IPS DF 4.7 (cell line): Measurements from ENCODE around the gene NOL4L.
"Not testable (repeated sequence)": the region's sequence is repeated elsewhere in the genome, so short reads cannot be mapped to it uniquely, and the experiment has no call there.

Source experiments
- DNase-seq: peaks from one replicate; pipeline ENCODE4 v3.0.0-alpha.2; 2013; ENCODE audit warnings: low spot score; ENCODE audit errors: extremely low read depth

The NOL4L gene

GRCh38 chr20:32510120-32510600 lies 75.0 kb downstream of the NOL4L start:
- no peak for DNase-seq

DNA sequence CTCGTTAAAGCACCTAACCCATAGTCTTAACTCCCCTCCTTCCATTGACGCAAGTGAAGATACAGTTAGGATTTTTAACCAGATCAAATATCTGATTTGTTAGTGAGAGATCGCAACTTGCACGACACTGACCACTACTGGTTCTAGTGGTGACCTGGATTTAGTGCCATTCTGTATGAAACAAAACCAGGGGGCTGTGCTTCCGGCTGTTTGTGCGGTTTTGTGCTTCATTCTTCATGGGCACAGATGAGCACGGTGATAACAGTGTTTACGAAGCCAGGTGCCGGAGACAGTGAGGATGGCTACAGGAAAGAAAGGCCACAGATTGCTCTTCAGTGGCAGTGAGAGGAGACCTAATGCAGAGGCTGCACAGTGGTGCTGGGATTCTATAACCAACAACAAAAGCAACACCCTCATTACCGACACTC lies 75.5 kb downstream of the NOL4L start:
- no peak for DNase-seq

- no peak for DNase-seq
Observed at GRCh38 chr20:32508775-32509119, 76.4 kb downstream of the NOL4L start.

DNA sequence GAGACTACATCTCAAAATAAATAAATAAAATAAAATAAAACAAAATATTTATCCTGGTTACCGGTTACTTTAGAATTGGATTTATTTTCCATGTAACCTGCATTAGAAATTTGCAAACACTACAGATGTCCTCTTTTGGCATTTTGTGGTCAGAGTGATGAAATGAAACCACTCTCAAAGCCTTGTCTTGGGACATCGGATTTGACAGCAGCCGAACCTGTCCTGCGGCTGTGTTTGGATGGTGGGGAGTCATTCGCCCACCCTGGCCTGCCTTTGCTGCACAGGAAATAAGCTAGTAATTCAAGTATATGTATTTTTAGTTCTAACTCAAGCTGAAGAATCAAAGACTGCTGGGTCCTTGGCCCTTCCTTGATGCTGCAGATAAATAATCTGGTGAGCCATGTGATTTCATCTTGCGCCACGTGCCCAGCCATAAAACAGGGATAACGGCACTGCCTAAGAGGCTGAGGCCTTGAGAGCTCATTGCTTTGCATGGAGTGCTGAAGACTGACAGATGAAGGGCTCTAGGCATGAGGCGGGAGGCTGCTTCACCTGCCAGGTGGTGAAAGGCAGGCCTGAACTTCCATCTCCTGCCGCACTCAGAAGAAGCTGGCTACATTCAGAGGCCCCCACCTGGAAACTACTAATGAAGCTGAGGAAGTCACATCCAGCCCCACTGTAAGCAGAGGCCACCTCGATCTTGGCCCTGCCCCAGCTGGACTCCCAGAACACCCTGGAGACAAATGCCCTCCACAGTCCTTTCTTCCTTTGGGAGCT lies 76.9 kb downstream of the NOL4L start:
- no peak for DNase-seq

GRCh38 chr20:32506721-32507120 lies 78.4 kb downstream of the NOL4L start:
- no peak for DNase-seq

DNA sequence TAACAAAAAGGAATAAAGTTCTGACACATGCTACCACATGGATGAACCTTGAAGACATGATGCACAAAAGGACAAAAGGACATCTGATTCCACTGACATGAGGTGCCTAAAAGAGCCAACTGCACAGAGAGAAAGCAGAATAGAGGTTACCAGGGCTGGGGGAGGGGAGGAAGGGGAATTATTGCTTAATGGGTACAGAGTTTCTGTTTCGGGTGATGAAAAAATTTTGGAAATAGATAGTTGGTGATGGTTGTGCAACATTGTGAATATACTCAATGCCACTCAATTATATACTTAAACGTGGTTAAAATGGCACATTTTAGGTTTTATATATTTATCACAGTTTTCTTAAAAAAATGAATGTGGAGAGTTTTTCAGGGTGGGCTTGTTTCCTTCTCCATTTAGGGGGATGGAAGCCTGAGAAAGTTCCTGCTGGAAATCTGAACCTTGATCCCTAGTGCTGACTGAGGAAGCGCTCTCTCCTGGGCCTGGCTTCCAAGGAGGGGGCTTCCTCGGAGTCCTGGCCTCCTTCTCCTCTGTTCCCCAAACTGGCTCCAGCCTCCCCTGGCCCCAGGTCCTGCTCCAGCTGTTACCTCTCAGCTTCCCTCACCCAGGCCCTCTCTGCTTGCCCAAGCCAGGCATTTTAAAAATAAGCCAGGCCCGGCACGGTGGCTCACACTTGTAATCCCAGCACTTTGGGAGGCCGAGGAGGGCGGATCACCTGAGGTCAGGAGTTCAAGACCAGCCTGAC lies 79.2 kb downstream of the NOL4L start:
- no peak for DNase-seq

- no peak for DNase-seq
Observed at GRCh38 chr20:32501709-32502108, 83.4 kb downstream of the NOL4L start.

DNA sequence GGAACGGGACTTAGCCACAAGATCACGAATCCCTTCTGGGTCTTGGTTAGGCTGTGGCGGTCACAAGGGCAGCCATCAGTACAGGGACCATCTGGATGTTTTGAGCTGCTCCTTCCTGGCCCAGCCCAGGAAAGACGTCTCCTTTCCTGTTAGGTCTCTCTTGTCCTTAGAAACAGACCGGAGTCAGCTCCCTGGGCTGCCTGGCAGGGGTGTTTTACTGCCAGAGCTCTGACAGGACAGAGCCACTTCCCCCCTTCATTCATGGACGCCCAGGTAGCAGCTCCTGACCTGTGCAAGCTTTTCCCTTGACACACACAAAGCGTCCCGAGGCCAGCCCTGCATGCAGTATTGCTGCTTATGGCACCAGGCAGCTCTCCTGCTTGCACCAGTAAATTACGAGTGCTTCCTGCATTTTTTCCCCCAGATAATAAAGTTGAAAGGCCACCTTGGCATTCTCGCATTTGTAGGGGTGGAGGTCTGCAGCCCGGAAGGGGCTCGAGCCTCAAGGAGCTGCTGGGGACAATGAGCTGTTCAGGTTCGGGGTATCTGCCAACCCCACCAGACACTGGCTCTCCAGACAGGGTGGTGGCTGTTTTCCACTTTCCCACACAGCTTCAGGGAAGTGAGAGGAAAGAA lies 87.4 kb downstream of the NOL4L start:
- DNase-seq, result no peak

- DNase-seq, result no peak
Observed at GRCh38 chr20:32496811-32497533, 88.2 kb downstream of the NOL4L start.

GRCh38 chr20:32495949-32496348 lies 89.2 kb downstream of the NOL4L start:
- no peak for DNase-seq

DNA sequence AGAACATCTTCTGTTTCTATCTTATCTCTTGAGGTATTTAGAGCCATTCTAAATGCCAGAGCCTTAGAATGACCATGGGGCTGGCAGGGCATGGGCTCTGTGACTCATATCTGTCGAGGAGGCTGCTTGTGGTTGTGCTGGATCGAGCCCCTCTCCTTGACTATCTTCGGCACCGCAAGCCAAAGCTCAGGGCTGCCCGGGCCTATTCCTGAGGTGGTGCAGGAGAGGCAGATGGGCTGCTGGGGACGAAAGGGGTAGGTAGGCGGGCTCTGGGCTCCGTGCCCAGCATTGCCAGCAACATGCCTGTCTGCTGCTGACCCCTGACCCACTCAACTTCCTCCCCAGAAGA lies 89.9 kb downstream of the NOL4L start:
- DNase-seq, result no peak

DNA sequence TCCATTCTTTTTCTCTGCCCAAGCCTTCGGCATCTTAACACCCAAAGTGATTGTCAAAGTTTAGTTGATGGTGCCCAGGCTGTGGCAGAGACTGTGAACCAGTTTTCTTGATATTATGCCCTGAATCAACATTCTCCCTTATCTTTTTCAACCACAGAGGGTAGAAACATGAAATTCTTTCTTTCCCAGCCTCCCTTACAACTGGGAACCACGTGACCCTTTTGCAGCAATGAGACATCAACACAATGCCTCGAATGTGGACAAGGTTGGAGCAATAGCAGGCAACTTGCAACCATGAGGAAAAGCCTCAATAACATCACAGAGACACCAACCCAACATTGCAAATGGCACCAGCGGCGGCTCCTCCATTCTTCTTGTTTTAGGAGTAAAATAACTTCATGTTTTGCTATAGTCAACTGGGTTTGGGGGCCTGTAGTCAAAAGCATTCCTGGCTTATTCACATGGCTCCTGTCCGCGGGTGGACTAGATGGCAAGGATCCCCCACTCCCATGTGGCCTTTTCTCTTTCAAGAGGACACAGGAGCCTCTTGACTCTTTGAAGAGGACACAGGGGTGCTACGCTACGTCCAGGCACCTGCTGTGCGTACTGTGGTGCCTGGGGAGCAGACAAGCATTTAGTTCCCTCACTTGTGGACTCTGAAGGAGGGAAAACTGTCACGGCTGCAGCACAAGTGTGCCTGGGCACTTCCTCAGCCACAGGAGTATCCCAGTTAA lies 90.5 kb downstream of the NOL4L start:
- no peak for DNase-seq

GRCh38 chr20:32493356-32493755 lies 91.8 kb downstream of the NOL4L start:
- DNase-seq, result no peak

DNA sequence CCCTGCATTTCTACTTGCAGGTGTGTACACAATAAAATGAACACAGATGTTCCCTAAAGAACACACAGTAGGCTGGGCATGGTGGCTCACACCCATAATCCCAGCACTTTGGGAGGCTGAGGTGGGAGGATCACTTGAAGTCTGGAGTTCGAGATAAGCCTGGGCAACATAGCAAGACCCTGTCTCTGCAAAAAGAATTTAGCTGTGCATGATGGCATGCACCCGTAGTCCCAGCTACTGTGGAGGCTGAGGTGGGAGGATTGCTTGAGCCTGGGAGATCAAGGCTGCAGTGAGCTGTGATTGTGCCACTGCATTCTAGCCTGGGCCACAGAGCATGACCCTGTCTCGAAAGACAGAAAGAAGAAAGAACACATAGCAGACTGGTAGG lies 93.4 kb downstream of the NOL4L start:
- not testable (repeated sequence) for DNase-seq

- no peak for DNase-seq
Observed at GRCh38 chr20:32490942-32491763, 94.0 kb downstream of the NOL4L start.

DNA sequence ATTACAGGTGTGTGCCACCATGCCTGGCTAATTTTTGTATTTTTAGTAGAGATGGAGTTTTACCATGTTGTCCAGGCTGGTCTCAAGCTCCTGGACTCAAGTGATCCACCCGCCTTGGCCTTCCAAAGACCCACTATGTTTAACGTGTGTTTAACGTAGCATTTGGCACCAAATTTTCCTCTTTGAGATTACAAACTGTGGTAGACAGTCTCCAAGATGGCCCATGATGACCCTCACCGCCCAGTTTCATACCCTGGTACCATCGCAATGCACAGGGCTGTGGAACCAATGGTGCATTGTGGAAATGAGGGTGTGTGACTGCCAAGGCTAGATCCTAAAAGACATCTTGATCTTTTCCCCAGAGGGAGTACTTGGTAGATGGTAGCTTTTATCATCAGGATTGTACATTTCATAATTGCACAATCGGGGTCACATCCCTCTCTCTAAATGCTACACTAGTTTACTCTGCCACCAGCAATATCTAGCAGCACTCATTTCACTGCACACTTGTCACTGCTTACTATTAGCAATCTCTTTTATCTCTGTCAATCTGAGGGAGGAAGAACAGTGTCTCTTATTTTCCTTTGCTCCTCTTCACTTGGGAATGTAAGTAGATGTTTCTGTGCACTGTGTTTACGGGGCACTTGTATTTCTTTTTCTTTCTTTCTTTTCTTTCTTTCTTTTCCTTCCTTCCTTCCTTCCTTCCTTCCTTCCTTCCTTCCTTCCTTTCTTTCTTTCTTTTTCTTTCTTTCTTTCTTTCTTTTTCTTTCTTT lies 96.9 kb downstream of the NOL4L start:
- DNase-seq, result no peak

DNA sequence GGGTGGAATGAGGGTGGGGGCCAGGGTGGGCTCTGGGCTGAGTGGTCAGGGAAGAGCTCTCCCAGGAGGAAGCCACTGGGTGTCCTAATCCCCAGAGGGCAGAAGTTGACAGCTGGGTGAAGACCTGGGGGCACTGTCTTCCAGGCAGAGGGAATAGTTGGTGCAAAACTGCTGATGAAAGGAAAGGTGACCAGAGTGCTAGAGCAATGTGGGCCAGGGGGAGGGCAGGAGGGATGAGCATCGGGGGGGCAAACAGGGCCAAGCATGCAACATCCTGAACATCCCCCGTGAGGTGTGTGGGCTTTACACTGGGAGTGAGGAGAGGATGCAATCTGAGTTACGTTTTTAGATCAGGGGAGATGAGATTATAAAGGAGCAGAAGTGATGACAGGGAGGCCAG lies 97.8 kb downstream of the NOL4L start:
- DNase-seq, result no peak

DNA sequence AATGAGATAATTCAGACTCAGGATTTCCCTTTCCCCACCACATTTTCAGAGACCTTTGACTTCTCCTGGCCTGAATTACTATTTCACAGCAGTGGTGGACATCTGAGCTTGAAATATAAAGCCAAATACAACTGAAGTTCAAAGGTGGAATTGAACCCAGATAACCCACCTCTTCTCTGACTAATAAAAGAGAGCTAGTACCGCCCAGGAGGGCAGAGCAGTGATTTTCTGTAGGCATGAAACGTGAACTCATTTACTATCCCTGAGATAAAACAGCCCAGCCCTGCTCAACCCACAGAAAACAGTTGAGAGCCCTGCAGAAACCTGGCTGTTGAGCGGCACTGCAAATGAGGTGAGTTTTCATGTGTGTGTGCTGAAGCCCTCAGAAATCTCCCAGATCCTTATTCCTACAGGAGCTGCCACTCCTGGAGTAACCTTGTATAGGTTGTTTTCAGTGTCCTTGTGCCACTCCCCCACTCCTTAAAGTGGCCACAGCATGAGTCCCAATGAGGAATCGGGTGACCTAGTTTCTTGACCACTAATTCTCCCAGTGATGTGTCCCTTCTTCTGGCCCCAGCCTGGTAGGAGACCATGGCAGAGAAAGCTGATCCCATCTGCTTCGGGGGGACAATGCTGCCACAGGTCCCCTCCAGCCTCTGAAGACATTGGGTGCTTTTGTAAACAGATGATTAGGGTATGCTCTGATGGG lies 99.2 kb downstream of the NOL4L start:
- DNase-seq, result no peak
